ENCODE measurements around the gene TCF4.

GRCh38 chr18:55301824-55302166 lies 286.2 kb downstream of the TCF4 start:
- no peak for TF ChIP-seq POLR2A (IDR thresholded peaks at IDR 0.05)
- no peak for TF ChIP-seq CTCF (IDR thresholded peaks at IDR 0.05)
- TF ChIP-seq POLR2AphosphoS5 (IDR thresholded peaks at IDR 0.05), result no peak
- no peak for TF ChIP-seq EP300 (IDR thresholded peaks at IDR 0.05)

All from stomach (tissue), 4 donors.